Stimulated activated CD8-positive, alpha-beta memory T cell treated with anti-CD3 and anti-CD28 coated beads, Interleukin-15, amount 100 ng/mL, for 4 hours (primary cell): Measurements from ENCODE around the gene ANP32B.
A peak's percentile ranks its signal among the peaks of the same experiment; 100 is the strongest.

ENCODE experiments used
- DNase-seq, 2 donors: peaks; one replicate each; pipeline ENCODE4 v3.0.0-alpha.2; 2020; ENCODE audit warnings: low read depth in 2 of 2

The ANP32B gene

DNA sequence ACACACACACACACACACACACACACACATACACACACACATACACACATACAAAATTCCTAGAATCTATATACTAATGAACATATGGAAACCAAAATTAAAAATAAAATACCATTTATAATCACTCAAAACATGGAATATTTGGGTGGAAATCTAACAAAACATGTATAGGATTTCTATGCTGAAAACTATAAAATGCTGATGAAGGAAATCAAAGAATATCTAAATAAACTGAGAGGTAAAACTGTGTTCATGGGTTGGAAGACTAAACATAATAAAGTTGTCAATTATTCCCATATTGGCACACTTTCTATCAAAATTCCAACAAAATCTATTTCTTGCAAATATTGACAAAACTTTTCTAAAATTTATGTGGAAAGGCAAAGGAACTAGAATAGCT, 48.0 kb downstream of the ANP32B start:
- no peak for DNase-seq

DNA sequence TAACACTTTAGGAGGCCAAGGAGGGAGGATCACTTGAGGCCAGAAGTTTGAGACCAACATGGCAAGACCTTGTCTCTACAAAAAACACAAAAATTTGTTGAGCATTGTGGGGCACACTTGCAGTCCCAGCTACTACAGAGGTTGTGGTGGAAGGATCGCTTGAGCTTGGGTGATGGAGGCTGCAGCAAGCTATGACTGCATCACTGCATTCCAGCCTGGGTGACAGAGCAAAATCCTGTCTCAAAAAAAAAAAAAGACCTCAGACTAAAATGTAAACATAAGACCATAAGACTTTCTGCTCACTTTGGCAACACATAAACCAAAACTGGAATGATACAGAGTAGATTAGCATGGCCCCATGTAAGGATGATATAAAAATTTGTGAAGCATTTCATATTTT, 48.8 kb downstream of the ANP32B start:
- no peak for DNase-seq

- peak; percentile 58 to 82 for DNase-seq
Measured at GRCh38 chr9:98034593-98035546, 51.7 kb downstream of the ANP32B start.

DNA sequence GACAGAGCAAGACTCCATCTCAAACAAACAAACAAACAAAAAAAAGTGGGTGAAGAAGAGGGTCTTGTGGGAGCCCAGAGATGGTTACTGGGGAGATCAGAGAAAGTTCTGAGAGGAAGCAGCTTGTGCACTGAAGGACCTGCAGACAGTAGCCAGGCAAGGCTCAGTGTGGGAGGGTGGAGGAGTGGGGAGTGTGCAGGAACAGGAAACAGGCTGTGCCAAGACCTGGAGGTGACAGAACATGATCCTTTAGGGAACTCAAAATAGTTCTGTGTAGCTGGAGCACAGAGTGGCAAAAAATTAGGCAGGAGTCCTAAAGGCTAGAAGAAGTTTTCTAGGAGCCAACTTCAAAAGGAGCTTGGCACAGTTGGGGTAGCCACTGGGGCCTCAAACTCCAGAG, 54.2 kb downstream of the ANP32B start:
- no peak for DNase-seq

- DNase-seq, result no peak
Measured at GRCh38 chr9:98038958-98039357, 55.8 kb downstream of the ANP32B start.

DNA sequence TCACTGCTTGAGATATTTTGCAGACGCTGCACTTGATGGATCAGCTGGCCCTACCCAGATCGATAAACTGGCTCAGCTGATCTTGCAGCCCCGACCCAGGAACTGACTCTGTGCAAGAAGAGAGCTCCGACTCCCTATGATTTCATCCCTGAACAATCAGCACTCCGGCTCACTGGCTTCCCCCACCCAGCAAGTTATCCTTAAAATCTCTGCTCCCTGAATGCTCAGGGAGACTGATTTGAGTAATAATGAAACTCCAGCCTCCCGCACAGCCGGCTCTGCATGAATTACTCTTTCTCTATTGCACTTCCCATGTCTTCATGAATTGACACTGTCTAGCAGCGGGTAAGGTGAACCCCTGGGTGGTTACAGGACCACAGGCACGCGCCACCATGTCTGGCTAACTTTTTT, 56.5 kb downstream of the ANP32B start:
- no peak for DNase-seq

DNA sequence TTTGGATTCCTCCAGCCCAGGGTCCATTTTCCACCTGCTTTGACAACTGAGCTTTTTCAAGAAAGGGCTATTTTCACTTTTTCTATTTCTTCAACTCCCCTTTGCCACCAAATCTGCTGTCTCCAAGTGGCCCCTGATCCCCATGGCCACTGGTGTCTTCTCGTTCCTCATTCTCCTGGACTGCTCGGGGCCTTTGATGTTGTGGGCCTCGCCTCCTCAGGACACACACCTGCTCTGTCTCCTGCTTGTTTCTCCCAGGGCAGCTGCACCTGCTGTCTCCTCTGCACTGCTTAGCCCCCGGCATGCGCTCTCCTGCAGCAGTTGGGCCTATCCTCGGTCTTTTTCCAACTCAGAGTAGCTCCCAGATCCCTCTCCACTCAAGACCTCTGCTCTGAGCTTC, 57.1 kb downstream of the ANP32B start:
- no peak for DNase-seq

GRCh38 chr9:98043915-98044314, 60.8 kb downstream of the ANP32B start:
- no peak for DNase-seq

DNA sequence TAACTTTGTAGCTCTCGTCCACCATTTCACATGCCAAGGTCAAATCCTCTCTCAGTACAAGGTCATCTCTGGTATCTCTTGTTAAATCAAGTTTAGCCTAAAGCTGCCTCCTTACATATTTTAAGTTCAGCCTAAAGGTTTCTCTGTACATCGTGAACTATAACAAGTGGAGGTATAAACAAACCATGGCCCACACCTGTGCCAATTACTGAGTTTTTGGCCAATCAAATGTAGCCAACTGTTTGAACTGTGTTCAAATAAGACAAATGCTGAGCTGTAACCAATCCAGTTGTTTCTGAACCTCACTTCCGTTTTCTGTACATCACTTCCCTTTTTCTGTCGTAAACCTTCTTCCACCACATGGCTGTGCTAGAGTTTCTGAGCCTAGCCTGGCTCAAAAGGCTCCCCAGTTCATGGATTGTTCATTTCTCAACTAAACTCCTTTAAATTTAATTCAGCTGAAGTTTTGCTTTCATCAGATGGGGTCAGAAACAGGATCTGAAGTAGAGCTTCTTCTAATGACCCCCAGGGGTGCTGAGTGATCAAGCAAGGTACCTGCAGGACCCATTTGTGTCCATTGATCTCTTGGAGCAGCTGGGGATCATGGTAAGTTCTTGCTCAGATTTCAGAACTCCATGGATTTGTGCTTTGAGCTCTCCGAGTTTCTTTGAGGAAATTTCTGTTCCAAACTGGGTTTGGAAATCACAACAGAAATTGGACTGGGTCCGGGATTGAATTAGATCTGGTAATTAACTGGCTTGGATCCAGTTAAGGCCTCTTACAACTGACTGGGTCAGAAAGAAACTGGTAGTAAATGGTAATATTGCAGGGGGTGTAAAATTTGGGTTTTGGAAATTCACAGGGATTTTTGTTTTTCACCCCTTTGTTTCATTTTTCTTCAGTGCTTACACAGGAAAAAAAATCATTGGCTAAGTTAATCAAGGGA, 62.4 kb downstream of the ANP32B start:
- no peak for DNase-seq

DNA sequence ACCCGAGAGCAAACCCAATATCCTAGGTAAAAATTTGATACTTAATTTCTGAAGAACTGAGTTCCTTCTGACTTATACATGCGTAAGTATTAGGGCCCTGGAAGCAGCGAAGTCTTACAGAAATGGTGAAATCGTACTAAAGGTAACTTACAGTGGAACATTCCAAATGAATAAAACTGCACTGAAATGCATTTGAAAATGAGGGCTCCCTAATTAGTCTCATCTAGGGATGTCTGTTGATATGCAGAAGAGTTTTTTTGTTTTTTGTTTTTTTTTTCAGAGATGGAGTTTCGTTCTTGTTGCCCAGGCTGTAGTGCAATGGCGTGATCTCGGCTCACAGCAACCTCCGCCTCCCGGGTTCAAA, 63.0 kb downstream of the ANP32B start:
- DNase-seq, result no peak

GRCh38 chr9:98047002-98047401, 63.9 kb downstream of the ANP32B start:
- DNase-seq, result no peak

DNA sequence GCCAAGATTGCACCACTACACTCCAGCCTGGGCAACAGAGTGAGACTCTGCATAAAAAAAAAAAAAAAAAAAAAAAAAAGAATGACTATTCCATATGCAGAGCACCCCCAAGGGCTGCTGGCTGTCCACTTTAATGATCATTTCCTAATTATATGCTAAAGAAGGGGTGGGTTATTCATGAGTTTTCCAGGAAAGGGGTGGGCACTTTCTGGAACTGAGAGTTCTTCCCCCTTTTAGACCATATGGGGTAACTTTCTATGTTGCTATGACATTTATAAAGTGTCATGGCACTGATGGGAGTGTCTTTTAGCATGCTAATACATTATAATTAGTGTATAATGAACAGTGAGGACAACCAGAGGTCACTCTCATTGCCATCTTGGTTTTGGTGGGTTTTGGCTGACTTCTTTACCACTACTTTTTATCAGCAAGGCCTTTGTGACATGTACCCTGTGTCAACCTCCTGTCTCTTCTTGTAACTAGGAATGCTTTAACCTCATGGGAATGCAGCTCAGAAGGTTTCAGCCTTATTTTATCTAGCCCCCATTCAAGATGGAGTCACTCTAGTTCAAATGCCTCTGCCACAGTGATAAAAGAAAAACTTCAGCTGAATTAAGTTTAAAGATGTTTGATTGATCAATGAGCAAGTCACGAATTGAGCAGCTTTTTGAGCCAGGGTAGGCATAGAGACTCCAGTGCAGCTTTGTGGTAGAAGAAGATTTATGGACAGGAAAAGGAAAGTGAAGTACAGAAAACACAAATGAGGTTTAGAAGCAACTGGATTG, 66.3 kb downstream of the ANP32B start:
- DNase-seq, result no peak

- DNase-seq, result no peak
Measured at GRCh38 chr9:98050351-98050750, 67.2 kb downstream of the ANP32B start.

DNA sequence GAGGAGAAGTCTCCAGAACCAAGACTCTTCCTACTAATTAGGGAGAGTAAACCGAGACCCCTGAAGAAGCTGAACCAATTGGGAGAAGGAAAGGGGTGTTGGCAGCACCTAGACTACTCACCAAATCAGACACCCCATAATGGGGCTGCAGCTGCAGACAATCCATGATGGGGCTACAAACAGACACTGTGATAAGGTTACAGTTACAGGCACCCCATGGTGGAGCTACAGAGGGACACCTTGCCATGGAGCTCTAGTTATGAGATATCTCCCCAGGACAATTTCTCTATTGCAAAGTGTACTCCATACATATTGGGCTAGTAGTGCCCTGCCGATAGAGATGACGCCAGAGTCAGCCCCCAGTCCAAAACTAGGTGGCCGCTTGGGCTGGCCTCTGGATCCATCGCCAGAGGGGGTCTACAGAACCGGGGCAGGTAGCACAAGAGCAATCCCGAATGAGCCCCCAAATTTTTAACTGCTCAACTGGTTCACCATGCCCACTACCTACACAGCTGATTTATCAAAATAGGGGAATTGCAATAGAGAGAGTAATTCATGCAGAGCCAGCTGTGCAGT, 71.3 kb downstream of the ANP32B start:
- no peak for DNase-seq

GRCh38 chr9:98056269-98057137, 73.4 kb downstream of the ANP32B start, which contains the start of gene NANS:
TSS of gene NANS (plus strand) at chr9:98056732. CDS start at chr9:98056809, 77 bp downstream.
- DNase-seq, result peak; percentile 85 to 87

DNA sequence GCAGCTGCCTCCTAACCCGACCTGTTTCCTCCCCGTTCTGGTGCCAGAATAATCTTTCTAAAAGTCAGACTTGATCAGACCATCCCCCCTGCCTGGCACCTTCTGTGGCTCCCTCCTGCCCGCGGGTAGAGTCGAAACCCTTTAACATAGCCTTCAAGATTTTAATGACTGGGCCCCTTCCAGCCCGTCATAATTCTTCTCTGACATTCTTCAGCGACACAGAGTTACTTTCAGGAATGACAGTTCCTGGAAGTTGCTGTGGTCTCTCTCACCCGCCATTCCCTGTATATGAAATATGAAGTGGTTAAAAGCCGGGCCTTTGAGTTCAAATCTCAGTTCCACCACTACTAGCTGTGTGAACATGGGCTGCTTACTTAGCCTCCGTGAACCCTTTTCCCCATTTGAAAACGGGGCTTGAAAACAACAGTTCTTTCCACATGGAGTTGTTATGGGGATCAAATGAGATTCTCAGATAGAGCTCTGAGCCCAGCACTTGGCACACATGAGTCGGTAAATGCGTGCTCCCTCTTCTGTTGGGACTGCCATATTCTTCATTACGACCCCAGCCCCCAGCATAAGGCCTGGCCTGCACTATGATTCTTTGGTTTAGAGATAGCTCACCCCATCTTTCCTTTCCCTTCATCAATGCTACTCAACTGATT, 74.1 kb downstream of the ANP32B start:
- no peak for DNase-seq

DNA sequence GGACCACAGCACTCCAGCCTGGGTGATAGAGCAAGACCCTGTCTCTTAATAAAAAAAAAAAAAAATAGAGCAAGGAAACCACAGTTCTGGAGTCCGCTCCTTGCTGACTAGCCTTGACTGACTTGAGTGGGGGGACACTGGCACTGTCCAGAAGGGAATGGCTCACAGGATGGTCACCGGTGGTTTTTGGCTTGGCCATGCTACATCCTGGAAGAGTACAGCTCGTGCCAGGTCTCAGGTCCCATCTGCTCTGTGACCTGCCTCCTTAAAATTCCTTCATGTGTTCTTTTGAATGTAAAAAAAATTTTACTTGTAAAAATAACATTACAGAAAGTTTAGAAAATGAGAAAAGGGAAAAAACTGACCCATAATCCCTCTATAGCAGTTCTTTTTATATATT, 79.0 kb downstream of the ANP32B start:
- no peak for DNase-seq

DNA sequence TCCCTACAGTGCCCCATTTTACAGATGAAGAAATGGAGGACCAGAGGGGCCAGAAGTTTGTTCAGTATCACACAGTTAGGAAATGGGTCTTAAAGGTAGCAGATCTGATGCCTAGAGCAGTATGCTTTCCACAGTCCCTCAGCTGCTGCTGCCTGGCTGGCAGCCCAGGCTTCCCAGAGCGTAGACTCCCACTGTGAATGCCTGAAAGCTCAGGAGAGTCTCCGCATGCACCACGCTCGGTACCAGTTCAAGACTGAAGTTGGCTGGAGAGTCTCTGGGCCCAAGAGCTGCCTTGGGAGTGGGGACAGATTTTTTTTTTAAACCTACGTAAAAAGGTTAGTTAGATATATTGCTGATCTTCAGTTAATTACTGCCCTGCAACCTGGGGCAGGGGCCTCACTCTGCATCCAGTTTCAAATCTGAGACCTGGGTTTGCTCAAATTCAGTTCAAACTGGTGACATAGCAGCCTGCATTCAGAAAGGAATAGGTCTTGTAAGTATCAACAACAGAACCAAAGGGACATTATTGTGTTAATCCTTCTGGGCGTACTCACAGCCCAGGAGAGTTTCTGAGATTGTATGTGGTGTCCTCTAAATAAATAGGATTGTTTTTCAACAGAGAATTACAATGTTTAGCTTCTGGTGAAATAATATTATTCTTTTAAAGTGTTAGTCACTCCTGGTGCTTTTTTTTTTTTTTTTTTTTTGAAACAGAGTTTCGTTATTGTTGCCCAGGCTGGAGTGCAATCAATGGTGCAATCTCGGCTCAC, 81.7 kb downstream of the ANP32B start:
- DNase-seq, result no peak
